Stimulated activated CD4-positive, alpha-beta T cell treated with anti-CD3 and anti-CD28 coated beads, TNF-alpha, amount 100 ng/mL, for 4 hours (primary cell): Measurements from ENCODE around the gene HNRNPCL1.
"Not testable (repeated sequence)": the region's sequence is repeated elsewhere in the genome, so short reads cannot be mapped to it uniquely, and the experiment has no call there.

Source experiments
- DNase-seq, 3 experiments: peaks; one replicate each; pipeline ENCODE4 v3.0.0-alpha.2; 2020; ENCODE audit warnings: low read depth in 3 of 3

Gene HNRNPCL1

DNA sequence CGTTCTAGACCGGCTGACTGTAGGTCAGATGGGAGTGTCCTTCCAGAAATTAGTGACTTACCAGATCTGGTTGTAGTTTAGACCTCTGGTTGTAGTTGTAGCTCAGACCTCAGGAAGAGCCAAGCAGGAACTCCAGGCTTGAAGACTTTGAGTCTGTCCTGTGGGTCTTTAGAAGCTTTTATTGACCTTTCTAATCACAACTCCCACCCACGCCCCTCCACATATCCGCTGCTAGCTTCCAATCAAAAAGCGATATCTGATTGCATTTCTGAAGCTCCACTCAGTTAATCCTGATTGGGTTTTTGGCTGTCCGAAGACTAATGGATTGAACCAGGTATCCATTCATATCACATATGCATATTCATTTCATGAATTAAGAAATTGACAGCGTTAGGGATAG, at the start of gene HNRNPCL1:
Gene HNRNPCL1, minus strand, starts transcription at position 101 of the 400 bp plus-strand sequence. CDS start 431 bp downstream, outside the sequence.
- DNase-seq: not testable (repeated sequence)

- not testable (repeated sequence) for DNase-seq
Measured at GRCh38 chr1:12898170-12898569, 49.6 kb upstream of the HNRNPCL1 start, which contains the start of gene PRAMEF10. Gene PRAMEF10 (minus strand): TSS chr1:12898270. CDS start chr1:12895847, 2,423 bp downstream.

GRCh38 chr1:12886101-12886500, 37.6 kb upstream of the HNRNPCL1 start, which contains the start of gene PRAMEF4:
Gene PRAMEF4 (minus strand): TSS chr1:12886201. CDS start chr1:12883394, 2,807 bp downstream.
- not testable (repeated sequence) for DNase-seq

- not testable (repeated sequence) for DNase-seq
Measured at GRCh38 chr1:12878453-12878852, 29.9 kb upstream of the HNRNPCL1 start.

- not testable (repeated sequence) for DNase-seq
Measured at GRCh38 chr1:12863131-12863880, 14.8 kb upstream of the HNRNPCL1 start.

DNA sequence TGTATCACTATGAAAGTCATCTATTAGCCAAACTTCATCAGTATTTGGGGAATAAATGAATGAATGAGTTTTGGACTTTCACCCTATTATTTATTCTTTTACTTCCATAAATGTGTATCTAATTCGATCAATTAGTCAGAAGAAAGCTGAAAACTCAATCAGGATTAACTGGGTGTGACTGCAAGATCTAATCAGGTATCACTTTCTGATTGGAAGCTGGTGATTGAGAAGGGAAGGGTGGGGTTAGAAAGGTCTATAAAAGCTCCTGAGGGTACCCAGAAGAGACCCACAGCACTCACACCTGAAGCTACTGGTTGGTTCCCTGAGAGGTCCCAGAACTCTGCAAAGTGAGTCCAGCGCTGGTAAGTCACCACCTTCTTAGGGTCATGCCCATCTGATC, 8.3 kb upstream of the HNRNPCL1 start, which contains the start of gene PRAMEF2:
Gene PRAMEF2, plus strand, starts transcription at position 301 of the 400 bp plus-strand sequence. CDS start 1,924 bp downstream, outside the sequence.
- DNase-seq: not testable (repeated sequence)

- no peak for DNase-seq
Measured at GRCh38 chr1:12851779-12852178, 3.3 kb upstream of the HNRNPCL1 start.

GRCh38 chr1:12833251-12833650, 15.3 kb downstream of the HNRNPCL1 start:
- DNase-seq: not testable (repeated sequence)

- not testable (repeated sequence) for DNase-seq
Measured at GRCh38 chr1:12831310-12831709, 17.2 kb downstream of the HNRNPCL1 start, which contains the start of gene PRAMEF11. Gene PRAMEF11 (minus strand): TSS chr1:12831410. CDS start chr1:12828789, 2,621 bp downstream.

DNA sequence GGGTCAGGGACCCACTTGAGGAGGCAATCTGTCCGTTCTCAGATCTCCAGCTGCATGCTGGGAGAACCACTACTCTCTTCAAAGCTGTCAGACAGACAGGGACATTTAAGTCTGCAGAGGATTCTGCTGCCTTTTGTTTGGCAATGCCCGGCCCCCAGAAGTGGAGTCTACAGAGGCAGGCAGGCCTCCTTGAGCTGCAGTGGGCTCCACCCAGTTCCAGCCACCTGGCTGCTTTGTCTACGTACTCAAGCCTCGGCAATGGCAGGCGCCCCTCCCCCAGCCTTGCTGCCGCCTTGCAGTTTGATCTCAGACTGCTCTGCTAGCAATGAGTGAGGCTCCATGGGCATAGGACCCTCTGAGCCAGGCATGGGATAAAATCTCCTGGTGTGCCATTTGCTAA, 29.5 kb downstream of the HNRNPCL1 start:
- DNase-seq: not testable (repeated sequence)

GRCh38 chr1:12811409-12811784, 37.1 kb downstream of the HNRNPCL1 start:
- no peak for DNase-seq

DNA sequence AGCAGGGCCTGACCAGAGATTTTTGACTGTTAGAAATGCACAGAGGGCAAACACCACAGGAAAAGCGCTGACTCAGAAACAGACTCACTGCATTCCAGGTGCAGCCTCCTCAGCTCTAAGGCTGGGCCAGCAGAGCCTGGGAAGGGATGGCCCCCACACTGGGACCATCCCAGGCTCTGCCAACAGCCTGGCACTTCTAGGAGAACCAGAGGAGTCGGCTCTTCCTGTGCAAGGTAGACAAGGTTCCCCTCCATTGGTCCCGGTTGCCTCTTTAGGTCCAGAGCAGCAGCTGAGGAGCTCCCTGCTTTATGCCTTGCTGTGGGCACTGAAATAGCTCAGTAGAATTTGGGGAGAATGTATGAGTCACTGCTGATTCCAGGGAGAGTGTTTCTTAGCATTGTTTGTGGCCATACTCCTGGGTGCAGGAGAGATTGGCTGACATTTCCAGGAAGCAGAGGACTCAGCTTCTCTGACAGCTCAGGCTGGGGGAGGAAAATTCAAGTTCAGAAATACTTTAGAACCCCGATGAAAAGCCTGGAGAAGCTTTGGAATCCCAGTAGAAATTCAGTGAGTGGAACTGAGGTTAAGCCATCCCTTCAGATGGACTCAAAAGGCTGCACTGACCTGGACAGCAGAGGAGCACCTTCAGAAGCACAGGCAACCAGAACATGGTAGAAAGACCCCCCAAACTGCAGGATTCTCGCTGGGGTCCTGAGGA, 37.7 kb downstream of the HNRNPCL1 start:
- DNase-seq: no peak

- DNase-seq: no peak
Measured at GRCh38 chr1:12809933-12810332, 38.6 kb downstream of the HNRNPCL1 start.

GRCh38 chr1:12799730-12800129, 48.8 kb downstream of the HNRNPCL1 start:
- DNase-seq: no peak

DNA sequence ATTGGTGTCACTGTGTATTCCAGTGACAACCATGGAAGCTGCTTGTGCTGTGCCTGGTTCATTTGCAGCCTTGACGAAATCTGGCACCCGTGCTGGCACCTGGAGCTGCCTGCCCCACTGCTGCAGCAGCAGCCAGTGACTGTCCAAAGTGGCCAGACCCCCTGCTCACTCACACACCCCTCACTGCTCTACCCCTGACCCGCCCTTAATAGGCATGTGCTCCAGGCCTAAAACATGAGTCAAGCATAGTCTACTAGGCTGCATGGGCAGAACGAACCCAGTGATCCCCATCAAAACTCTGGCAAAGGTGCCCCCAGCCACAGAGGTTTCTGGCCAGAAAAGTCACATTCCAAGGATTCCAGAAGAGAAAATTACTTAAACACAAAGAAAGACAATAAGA, 49.6 kb downstream of the HNRNPCL1 start:
- DNase-seq: no peak
